Epidermal melanocyte (primary cell): ENCODE data around the gene TUG1.

Source experiments
- DNase-seq: peaks from one replicate; pipeline ENCODE4 v3.0.0; 2011; ENCODE audit warnings: low spot score; ENCODE audit not compliant: insufficient read length

Gene TUG1

DNA sequence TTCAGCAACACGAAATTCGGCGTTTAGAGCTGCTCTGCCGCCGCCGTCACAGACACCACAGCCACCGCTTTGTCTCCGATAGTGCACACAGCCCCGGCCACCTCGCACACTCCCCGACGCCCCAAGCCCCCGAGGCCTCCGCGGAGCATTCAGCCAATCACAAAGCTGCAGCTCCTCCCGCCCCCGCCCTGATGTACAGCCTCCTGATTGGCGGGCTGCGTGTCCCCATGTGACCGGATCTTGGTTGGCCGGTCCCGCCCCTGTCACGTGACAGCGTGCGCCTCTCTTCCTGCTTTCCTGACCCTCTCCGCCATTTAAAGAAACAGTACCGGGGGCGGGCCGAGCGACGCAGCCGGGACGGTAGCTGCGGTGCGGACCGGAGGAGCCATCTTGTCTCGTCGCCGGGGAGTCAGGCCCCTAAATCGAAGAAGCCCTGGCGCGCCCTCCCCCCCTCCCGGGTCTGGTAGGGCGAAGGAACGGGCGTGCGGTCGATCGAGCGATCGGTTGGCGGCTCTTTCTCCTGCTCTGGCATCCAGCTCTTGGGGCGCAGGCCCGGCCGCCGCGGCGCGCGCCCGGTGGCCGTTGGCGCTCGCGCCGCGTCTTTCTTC, at the start of gene TUG1:
Gene TUG1, plus strand, starts transcription at position 342 of the 608 bp plus-strand sequence.
- peak; percentile 99 for DNase-seq

DNA sequence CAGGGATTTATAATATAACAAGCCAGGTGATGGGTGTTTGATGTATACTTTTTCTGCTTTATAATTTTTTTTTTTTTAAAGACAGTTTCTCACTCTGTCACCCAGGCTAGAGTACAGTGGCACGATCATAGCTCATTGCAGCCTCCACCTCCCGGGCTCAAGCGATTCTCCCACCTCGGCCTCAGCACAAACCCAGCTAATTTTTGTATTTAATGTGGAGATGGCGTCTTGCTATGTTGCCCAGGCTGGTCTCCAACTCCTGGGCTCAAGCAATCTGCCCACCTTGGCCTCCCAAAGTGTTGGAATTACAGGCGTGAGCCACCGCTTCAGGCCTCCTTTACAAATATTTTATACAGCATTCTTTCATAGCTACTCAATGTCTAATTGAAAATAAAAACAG, 49.1 kb upstream of the TUG1 start:
- no peak for DNase-seq

DNA sequence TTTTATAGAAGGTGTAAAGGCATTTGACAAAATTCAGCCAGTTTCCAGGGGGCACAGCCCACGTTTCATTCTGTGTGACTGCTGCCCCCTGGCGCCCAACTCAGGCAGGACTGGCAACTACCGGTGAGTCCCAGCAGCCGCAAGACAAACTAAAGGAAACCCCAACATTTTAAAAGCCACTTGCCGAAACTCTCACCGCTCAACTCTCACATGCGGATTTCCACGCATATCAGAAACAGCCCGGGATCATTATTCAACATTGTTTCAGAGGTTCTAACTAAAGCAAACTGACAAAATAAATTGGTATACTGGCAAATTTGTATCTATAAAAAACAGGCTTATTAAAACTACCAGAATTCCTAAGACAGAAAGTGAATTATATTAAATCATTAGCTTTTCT, 48.7 kb upstream of the TUG1 start:
- DNase-seq: peak; percentile 85

DNA sequence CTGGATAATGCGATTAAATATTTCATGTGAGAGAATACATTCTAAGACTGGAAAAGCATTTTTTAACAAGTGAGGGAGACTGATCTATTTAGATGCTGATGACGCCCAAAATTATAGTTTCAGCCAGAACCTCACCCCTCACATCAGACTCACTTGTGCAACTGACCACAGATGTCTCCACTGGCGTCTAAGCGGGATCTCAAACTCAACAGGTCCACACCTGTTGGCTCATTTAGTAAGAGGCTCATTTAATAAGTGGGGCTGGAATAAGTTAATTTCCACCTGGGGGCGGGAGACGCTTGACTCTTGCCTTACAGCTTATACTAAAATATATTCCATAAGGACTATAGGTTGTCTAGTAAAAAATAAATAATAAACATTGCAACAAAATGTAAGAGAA, 48.0 kb upstream of the TUG1 start:
- DNase-seq: no peak

DNA sequence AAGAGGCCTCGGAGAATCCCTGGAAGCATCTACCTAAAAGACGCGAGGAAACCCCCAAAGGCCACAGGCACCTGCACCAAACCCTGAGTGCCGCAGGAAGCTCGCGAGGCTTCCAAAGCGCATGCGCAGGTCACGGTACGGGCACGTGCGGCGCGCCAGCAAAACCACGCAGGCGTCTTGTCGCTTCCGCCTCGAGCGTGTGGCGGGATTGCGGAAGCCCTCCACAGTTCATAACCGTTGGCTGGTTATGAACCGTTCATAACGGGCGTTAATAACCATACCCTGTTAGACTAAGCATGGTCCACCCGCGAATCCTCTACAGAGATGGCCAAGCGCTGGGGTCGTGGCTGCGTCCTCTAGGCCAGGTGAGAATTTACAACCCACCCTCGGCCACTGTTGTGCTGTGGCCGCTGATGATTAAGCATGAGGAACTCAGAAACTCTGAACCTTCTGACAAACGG, 46.9 kb upstream of the TUG1 start:
- DNase-seq: no peak

DNA sequence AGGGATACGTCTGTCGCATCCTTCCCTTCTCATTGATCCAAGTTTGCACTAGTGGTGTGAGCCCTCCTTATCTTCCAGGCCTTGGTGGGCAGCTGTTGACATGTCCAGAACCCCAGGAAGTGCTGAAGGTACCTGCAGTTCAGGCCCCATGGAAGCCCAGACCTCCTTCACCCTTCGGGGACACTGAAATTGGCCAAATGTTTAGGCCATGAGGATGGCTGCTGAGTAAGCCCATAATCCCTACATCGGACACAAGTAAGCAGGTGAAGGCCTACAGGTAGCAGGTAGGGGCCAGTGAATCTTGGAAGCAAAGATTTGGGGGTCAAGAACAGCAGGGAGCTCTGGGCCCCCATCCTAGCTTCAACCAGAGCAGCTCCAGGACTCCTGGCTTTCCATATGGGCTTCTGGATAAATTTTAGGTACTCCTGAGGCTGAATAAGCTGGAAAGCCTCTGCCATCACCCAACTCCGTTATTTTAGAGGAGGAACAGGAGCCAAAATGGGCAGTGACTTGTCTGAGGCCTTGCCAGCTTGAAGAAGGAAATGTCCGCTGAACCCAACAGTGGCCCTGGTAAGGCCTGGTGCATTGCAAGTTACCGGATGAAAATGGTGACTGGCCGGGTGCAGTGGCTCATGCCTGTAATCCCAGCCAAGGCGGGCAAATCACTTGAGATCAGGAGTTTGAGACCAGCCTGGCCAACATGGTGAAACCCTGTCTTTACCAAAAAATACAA, 45.7 kb upstream of the TUG1 start:
- no peak for DNase-seq

- DNase-seq: no peak
These were observed 43.4 kb upstream of the TUG1 start for GRCh38 chr22:30925667-30926066.

DNA sequence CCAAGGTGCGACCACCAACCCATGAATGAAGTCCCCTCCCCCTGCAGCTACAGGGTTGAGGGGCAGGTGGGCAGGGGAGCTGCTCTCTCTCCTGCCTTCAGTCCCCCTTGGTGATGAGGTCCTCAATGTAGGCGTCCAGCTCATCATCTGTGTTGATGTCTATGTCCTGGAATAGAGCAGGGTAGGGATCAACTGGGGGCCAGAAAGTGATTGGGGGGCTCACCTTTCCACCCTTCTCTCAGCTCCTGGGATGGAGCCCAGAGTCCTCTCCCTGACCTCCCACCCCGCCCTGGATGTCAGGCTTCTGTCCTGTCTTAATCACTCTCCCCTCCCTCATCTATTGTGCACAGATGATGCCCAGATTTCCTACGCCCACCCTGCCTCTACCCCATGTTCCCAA, 42.4 kb upstream of the TUG1 start:
- DNase-seq: no peak

DNA sequence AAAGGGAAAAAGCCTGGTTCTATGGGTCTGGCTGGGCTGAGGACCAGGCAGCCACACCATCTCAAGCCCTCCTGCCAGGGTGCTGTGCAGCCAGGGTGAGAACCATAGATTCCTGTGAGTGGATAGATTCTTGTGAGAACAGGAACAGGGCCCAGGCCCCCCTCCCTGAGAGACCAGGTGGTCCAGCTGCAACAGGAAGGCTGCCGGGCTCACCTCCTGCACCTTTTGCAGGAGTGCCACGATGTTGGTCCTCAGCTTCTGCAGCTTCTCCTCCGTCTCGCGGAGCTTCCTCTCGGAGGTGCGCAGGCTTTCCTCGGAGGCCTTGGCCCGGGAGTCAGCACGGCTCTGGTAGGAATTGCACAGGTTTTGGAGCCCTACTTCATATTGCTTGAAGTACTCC, 41.3 kb upstream of the TUG1 start:
- no peak for DNase-seq

DNA sequence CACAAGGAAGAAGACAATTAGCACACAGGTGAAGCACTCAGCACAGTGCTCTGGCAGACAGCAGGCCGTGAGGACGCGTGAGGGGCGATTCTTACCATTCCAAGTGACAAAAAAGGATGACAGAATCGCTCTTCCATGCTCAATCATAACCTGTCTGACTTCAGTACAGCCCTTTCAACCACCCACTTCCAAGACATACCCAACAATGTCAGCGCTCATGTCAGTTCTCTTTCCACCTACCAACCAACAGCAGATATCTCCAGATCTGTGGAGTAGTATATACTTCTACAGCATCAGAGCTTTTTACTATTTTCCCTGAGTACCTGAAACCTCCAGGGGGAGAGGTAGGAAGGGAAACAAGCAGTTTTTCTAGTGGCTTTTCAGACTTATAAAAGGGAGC, 40.7 kb upstream of the TUG1 start:
- no peak for DNase-seq

DNA sequence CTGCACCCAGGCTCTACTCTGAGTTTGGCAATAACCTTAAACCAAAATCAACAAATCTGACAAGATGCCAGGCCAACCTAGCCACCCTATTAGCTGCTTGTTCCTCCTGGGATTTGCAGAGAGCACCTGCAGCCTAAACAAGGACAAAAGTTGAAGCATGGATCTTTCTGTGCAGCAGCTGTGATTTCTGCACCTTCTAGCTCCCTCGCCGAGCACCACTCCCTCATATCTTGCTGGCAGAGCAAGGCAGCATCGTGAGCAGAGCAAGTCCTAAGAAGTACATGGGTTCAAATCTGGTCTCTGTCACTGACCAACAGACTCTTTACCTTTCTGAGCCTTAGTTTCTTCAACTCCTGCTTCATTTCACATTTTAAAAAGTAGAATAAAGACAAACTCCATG, 38.8 kb upstream of the TUG1 start:
- DNase-seq: no peak

GRCh38 chr22:30931541-30932300, 37.3 kb upstream of the TUG1 start:
- no peak for DNase-seq

DNA sequence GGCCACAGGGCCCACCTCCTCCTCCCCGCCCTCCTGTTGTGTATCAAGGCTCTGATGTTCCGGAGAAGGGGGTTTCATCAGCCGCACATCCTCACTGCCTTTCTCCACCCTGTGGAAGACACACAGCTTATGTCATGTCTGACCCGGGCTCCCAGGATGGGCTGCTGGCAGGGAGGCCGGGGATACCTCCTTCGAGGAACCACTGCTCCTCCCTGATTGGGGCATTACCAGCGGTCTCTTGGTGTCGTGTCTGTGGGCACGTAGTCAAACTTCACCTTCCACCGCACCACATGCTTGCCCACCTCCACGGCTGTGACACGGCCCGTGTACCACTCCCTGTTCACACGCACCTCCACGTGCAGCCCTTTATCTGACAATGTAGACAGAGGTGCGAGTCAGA, 36.4 kb upstream of the TUG1 start:
- no peak for DNase-seq

DNA sequence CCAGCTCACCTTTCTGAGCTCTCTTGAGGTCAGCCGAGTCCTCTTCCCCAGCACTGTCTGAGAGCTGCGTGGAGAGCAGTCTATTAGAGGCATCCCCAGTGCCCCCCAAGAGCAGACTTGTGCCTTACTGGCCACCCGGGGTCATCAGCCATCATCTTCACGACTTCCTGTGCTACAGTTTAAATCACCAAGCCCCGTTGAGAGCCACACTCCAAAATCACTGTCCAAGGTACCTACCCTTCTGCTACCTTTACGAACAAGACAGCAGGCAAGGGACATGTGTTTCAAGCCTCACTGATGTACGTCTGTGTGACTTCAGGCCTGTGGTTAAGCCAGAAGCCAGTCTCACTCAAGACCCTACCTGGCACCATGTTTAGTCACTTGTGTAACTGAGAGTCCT, 35.6 kb upstream of the TUG1 start:
- no peak for DNase-seq

- DNase-seq: no peak
These were observed 35.0 kb upstream of the TUG1 start for GRCh38 chr22:30934053-30934452.

GRCh38 chr22:30940685-30941362, 28.2 kb upstream of the TUG1 start:
- no peak for DNase-seq

GRCh38 chr22:30941363-30941740, 27.7 kb upstream of the TUG1 start:
- DNase-seq: no peak

DNA sequence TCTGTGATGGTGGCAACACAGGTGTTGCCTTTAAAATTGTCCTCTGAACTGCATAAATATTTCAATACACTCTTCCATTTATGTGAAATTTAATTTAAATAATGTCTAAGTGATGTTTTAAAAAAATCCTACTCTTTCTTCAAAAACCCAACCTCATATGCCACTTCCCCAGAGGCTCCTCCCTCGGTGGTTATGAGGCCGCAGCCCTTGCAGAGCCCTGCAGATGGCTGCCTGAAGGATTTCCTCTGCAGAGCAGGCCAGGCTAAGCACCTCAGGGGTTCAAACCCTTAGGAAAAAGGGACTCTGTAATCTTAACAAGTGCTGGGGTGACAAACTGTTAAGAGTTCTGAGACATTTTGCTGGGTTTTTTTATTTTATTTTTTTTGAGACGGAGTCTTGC, 25.7 kb upstream of the TUG1 start:
- DNase-seq: no peak

- no peak for DNase-seq
These were observed 24.1 kb upstream of the TUG1 start for GRCh38 chr22:30944986-30945385.

- DNase-seq: no peak
These were observed 23.4 kb upstream of the TUG1 start for GRCh38 chr22:30945653-30946052.

DNA sequence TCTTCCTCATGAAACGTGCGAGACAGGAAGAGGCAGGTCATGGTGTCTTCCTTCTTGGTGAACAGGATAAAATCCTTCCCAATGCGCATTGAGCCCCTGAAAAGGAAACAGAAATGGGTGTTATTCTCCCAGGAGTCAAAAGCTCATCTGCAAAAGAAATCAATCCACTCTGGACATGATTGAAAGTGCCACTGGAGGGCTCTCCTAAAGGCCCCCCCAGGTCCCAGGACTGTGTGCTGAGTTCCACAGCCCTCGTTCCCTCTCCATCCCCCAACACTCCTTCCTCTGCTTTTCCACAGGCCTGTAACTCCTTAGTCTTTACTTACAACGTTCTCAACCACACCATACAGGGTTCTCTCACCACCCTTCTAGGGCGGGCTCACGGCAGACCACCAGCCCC, 22.7 kb upstream of the TUG1 start:
- no peak for DNase-seq
